ENCODE data around the gene XYLT1. TPM values are rescaled to one million over a fixed set of nuclear protein-coding genes. Genes with fewer than 3 reads are reported as not detected.

The XYLT1 gene
- total and polyA plus RNA-seq, 8 donors = 6.0 to 8.4 (median 7.3) TPM

- ATAC-seq (no peak), DNase-seq (no peak)
- Histone ChIP-seq H3K27me3 (no peaks in the 10 kb centered on the region), H3K9me3 (no peaks in the 10 kb centered on the region), H3K4me1 (peaks cover 0 to 16% of the 10 kb centered on the region in 2 donors), H3K27ac (no peak overlapping the region), H3K36me3 (peaks cover 0 to 20% of the 10 kb centered on the region in 2 donors), H3K4me3 (no peak overlapping the region)
- no peak for TF ChIP-seq CTCF (IDR thresholded peaks at IDR 0.05)
- intact Hi-C loops (cut with DNase I) = no loop called here
These were observed 267.3 kb downstream of the XYLT1 start for GRCh38 chr16:17203424-17203823.

DNA sequence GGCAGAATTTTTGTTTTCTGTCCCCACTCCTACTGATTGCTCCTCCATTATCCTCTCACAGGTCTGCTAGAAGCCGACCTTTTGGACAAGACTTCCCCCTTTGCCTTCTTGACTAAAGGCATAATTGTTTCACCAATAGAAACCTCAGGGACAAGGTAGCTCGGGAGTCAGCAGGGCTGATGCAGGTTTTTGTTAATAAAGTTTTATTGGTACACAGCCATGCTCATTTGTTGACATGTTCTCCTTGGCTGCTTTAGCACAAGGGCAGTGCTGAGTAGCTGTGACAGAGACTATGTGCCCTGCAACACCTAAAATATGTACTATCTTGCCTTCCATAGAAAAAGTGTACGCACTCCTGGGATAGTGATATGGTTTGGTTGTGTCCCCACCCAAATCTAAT is 271.6 kb downstream of the XYLT1 start:
- peaks cover 0 to 38% of the 10 kb centered on the region in 2 donors for H3K36me3 ChIP-seq
- TF ChIP-seq CTCF (IDR thresholded peaks at IDR 0.05) = no peak
- intact Hi-C loops (cut with DNase I) = no loop called here
- no peak for ATAC-seq
- no peaks in the 10 kb centered on the region for H3K4me1 ChIP-seq
- no peak overlapping the region for H3K27ac ChIP-seq
- H3K4me3 ChIP-seq = no peak overlapping the region
- no peaks in the 10 kb centered on the region for H3K9me3 ChIP-seq
- no peak for DNase-seq
- H3K27me3 ChIP-seq = no peaks in the 10 kb centered on the region

DNA sequence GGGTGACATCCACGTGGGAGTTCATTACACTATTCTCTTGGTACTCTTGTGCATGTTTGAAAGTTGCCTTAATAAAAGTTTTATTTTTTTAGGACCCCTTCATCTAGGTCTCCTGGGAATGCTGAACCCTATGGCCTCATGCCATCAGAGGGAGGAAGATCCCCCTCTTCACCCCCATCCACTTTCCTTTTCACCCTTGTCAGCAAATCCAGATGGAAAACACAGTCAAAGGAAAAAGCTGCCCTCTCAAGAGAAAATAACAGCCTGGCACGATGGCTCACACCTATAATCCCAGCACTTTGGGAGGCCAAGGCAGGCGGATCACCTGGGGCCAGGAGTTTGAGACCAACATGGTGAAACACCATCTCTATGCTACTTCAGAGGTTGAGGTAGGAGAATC is 274.2 kb downstream of the XYLT1 start:
- no peaks in the 10 kb centered on the region for H3K27me3 ChIP-seq
- no peak overlapping the region for H3K4me3 ChIP-seq
- no peaks in the 10 kb centered on the region for H3K4me1 ChIP-seq
- H3K27ac ChIP-seq = no peak overlapping the region
- no peaks in the 10 kb centered on the region for H3K9me3 ChIP-seq
- ATAC-seq (no peak), DNase-seq (no peak)
- intact Hi-C loops (cut with DNase I) = no loop called here
- H3K36me3 ChIP-seq = peaks cover 0 to 38% of the 10 kb centered on the region in 2 donors
- no peak for TF ChIP-seq CTCF (IDR thresholded peaks at IDR 0.05)

DNA sequence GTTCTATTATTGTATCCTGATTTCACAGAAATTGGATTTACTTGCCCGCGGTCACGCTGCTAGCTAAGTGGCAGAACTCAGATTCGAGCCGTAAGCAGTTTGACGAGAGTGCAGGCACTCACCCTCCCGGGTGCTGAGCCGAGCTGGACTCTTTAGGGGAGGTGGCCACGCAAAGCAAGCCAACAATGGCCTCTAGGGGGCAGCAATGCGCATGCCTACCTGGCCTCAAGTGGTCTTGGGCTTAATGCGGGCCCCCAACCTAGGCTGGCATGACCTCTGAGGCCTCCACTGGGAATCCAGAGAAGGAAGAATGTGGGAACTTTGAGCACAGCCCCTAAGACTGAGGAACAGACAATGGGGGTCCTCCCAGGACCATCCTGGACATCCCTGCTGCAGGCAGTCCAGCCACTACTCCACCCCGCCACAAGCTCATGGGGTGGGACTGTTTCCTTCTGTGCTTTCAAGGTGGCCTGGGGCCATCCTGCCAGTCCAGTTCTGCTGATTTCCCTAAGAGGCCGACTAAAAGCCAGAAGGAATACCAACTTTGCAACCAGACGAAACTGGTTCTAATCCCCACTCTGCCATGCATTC is 276.5 kb downstream of the XYLT1 start:
- ATAC-seq (peak; percentile 64), DNase-seq (peak in 3 of 4 donors; percentile 43 to 83 (median 44))
- intact Hi-C loops (cut with DNase I) = no loop called here

More for the DNA sequence above, 276.5 kb downstream of the XYLT1 start:
- Histone ChIP-seq H3K9me3 (no peaks in the 10 kb centered on the region), H3K36me3 (peaks cover 0 to 25% of the 10 kb centered on the region in 2 donors), H3K4me1 (no peaks in the 10 kb centered on the region), H3K27me3 (no peaks in the 10 kb centered on the region), H3K4me3 (no peak overlapping the region), H3K27ac (no peak overlapping the region)
- TF ChIP-seq CTCF (IDR thresholded peaks at IDR 0.05) = peak; percentile 62 to 83
